ENCODE results near the gene LPP.

LPP gene

DNA sequence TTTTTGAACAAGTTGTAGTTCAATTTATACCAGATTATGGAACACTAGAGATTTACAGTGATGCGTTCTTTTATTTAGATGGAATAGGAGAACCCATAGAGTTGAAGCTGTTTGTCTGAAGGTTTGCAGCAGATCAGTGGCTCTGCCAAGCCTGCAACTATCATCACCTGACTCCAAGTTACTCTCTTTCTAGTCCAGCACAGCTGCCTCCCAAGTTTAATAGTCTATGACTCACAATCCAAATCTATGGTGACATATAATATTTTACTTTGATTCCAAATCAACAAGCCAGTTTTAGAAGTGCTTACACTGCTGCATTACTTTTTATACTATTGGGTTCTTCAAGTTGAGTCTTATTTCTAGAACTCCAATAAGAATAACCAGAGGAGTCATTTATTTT, 400.4 kb downstream of the LPP start:
- DNase-seq (ENCODE audit: insufficient read length, low spot score), result no peak
- no peak for FAIRE-seq
- TF ChIP-seq POLR2AphosphoS5 (IDR thresholded peaks at IDR 0.05; ENCODE audit: low read depth, low read length) (no peak), PAX5 (IDR thresholded peaks at IDR 0.05; ENCODE audit: insufficient read depth, low read length, severe bottlenecking) (no peak), POU2F2 (IDR thresholded peaks at IDR 0.05; ENCODE audit: low read depth, low read length) (no peak), TAF1 (IDR thresholded peaks at IDR 0.05; ENCODE audit: low read depth, low read length) (no peak), POLR2A (IDR thresholded peaks at IDR 0.05; ENCODE audit: low read depth, low read length) (no peak), SPI1 (IDR thresholded peaks at IDR 0.05; ENCODE audit: low read depth, low read length) (no peak)

GRCh38 chr3:188557235-188557634, 403.3 kb downstream of the LPP start:
- DNase-seq (ENCODE audit: insufficient read length, low spot score), result no peak
- no peak for FAIRE-seq
- TF ChIP-seq POU2F2 (IDR thresholded peaks at IDR 0.05; ENCODE audit: low read depth, low read length) (no peak), TAF1 (IDR thresholded peaks at IDR 0.05; ENCODE audit: low read depth, low read length) (no peak), SPI1 (IDR thresholded peaks at IDR 0.05; ENCODE audit: low read depth, low read length) (no peak), POLR2A (IDR thresholded peaks at IDR 0.05; ENCODE audit: low read depth, low read length) (no peak), PAX5 (IDR thresholded peaks at IDR 0.05; ENCODE audit: insufficient read depth, low read length, severe bottlenecking) (no peak), POLR2AphosphoS5 (IDR thresholded peaks at IDR 0.05; ENCODE audit: low read depth, low read length) (no peak)

GRCh38 chr3:188558343-188559071, 404.6 kb downstream of the LPP start:
- TF ChIP-seq SPI1 (IDR thresholded peaks at IDR 0.05; ENCODE audit: low read depth, low read length) (no peak), PAX5 (IDR thresholded peaks at IDR 0.05; ENCODE audit: insufficient read depth, low read length, severe bottlenecking) (no peak), POLR2AphosphoS5 (IDR thresholded peaks at IDR 0.05; ENCODE audit: low read depth, low read length) (no peak), POLR2A (IDR thresholded peaks at IDR 0.05; ENCODE audit: low read depth, low read length) (no peak), TAF1 (IDR thresholded peaks at IDR 0.05; ENCODE audit: low read depth, low read length) (no peak), POU2F2 (IDR thresholded peaks at IDR 0.05; ENCODE audit: low read depth, low read length) (no peak)
- DNase-seq (ENCODE audit: insufficient read length, low spot score), result no peak
- FAIRE-seq, result no peak

GRCh38 chr3:188559072-188559429, 405.1 kb downstream of the LPP start:
- DNase-seq (ENCODE audit: insufficient read length, low spot score) (no peak), FAIRE-seq (no peak)
- TF ChIP-seq SPI1 (IDR thresholded peaks at IDR 0.05; ENCODE audit: low read depth, low read length), result no peak
- TF ChIP-seq POU2F2 (IDR thresholded peaks at IDR 0.05; ENCODE audit: low read depth, low read length), result no peak
- TF ChIP-seq PAX5 (IDR thresholded peaks at IDR 0.05; ENCODE audit: insufficient read depth, low read length, severe bottlenecking), result no peak
- TF ChIP-seq POLR2AphosphoS5 (IDR thresholded peaks at IDR 0.05; ENCODE audit: low read depth, low read length), result no peak
- TF ChIP-seq POLR2A (IDR thresholded peaks at IDR 0.05; ENCODE audit: low read depth, low read length), result no peak
- TF ChIP-seq TAF1 (IDR thresholded peaks at IDR 0.05; ENCODE audit: low read depth, low read length), result no peak

DNA sequence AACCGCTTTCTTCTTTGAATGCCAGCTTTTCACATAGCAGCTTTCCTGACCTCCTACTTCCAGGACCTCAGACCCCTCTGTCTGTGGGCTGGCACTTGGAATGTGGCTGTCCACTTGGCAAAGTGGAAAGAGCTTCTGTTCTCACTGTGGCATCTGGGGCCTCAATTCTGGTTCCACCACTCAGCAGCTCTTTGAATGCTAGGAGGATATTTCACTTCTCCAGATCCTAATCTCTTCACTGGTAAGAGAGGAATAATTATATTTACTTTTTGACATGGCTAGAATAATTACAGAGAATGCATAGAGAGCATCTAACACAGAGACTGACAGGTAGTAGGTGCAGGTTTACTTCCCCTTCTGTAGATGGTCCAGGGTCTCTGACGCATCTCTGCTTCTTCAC, 405.9 kb downstream of the LPP start:
- TF ChIP-seq TAF1 (IDR thresholded peaks at IDR 0.05; ENCODE audit: low read depth, low read length) (no peak), PAX5 (IDR thresholded peaks at IDR 0.05; ENCODE audit: insufficient read depth, low read length, severe bottlenecking) (no peak), POLR2AphosphoS5 (IDR thresholded peaks at IDR 0.05; ENCODE audit: low read depth, low read length) (no peak), POU2F2 (IDR thresholded peaks at IDR 0.05; ENCODE audit: low read depth, low read length) (no peak), SPI1 (IDR thresholded peaks at IDR 0.05; ENCODE audit: low read depth, low read length) (no peak), POLR2A (IDR thresholded peaks at IDR 0.05; ENCODE audit: low read depth, low read length) (no peak)
- FAIRE-seq (no peak), DNase-seq (ENCODE audit: insufficient read length, low spot score) (no peak)

GRCh38 chr3:188562144-188562543, 408.2 kb downstream of the LPP start:
- no peak for FAIRE-seq
- no peak for DNase-seq (ENCODE audit: insufficient read length, low spot score)
- no peak for TF ChIP-seq SPI1 (IDR thresholded peaks at IDR 0.05; ENCODE audit: low read depth, low read length)
- TF ChIP-seq POLR2AphosphoS5 (IDR thresholded peaks at IDR 0.05; ENCODE audit: low read depth, low read length), result no peak
- TF ChIP-seq POLR2A (IDR thresholded peaks at IDR 0.05; ENCODE audit: low read depth, low read length), result no peak
- TF ChIP-seq PAX5 (IDR thresholded peaks at IDR 0.05; ENCODE audit: insufficient read depth, low read length, severe bottlenecking), result no peak
- no peak for TF ChIP-seq TAF1 (IDR thresholded peaks at IDR 0.05; ENCODE audit: low read depth, low read length)
- TF ChIP-seq POU2F2 (IDR thresholded peaks at IDR 0.05; ENCODE audit: low read depth, low read length), result no peak

GRCh38 chr3:188567478-188568195, 413.7 kb downstream of the LPP start:
- no peak for TF ChIP-seq PAX5 (IDR thresholded peaks at IDR 0.05; ENCODE audit: insufficient read depth, low read length, severe bottlenecking)
- TF ChIP-seq SPI1 (IDR thresholded peaks at IDR 0.05; ENCODE audit: low read depth, low read length), result no peak
- no peak for TF ChIP-seq TAF1 (IDR thresholded peaks at IDR 0.05; ENCODE audit: low read depth, low read length)
- no peak for TF ChIP-seq POU2F2 (IDR thresholded peaks at IDR 0.05; ENCODE audit: low read depth, low read length)
- no peak for TF ChIP-seq POLR2AphosphoS5 (IDR thresholded peaks at IDR 0.05; ENCODE audit: low read depth, low read length)
- TF ChIP-seq POLR2A (IDR thresholded peaks at IDR 0.05; ENCODE audit: low read depth, low read length), result no peak
- DNase-seq (ENCODE audit: insufficient read length, low spot score) (no peak), FAIRE-seq (no peak)

DNA sequence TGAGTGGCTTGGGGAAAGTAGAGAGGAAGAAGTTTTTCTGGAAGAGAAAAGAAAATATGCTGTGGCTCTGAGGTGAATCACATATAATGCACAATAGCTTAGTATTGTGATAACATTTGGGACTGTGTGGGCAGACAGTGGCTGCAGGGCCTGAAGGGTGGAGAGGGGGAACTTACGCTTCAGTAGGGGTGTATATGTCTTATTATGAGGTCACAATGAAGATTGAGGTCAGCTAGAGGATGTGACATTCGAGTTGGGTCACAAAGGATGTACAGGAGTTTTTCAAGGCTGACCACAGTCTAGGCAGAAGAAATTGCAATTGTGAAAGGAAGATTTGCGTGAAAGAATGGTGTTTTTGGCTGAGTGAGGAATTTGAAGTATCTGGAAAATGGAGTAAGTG, 414.8 kb downstream of the LPP start:
- no peak for DNase-seq (ENCODE audit: insufficient read length, low spot score)
- no peak for TF ChIP-seq SPI1 (IDR thresholded peaks at IDR 0.05; ENCODE audit: low read depth, low read length)
- TF ChIP-seq POU2F2 (IDR thresholded peaks at IDR 0.05; ENCODE audit: low read depth, low read length), result no peak
- TF ChIP-seq TAF1 (IDR thresholded peaks at IDR 0.05; ENCODE audit: low read depth, low read length), result no peak
- TF ChIP-seq POLR2A (IDR thresholded peaks at IDR 0.05; ENCODE audit: low read depth, low read length), result no peak
- TF ChIP-seq POLR2AphosphoS5 (IDR thresholded peaks at IDR 0.05; ENCODE audit: low read depth, low read length), result no peak
- no peak for TF ChIP-seq PAX5 (IDR thresholded peaks at IDR 0.05; ENCODE audit: insufficient read depth, low read length, severe bottlenecking)
- FAIRE-seq, result no peak

DNA sequence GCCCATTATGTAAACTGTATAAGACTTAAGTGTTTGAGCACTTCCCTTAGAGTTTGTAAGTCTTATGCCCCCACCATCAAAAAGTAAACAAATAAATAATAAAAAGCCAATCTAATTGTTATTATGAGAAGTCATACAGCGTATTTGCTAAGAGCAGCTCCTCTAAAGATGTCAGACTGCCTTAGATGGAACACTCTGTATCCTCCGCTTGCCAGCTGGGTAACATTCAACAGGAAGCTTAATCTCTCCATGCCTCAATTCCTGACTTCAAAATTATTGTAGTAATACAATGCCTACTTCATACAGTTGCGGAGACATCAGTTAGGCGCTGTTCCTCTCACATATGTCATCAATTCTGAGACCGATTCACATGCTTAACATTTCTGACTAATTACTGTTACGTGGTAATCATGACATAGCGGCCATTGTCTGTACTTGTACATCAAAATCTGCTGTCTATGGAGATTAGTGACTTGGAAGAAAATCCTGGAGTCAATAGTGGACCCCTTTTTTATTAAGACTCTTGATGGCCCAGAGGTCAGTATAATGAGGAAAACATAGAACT, 417.7 kb downstream of the LPP start:
- DNase-seq (ENCODE audit: insufficient read length, low spot score), result no peak
- FAIRE-seq, result no peak
- TF ChIP-seq SPI1 (IDR thresholded peaks at IDR 0.05; ENCODE audit: low read depth, low read length) (no peak), PAX5 (IDR thresholded peaks at IDR 0.05; ENCODE audit: insufficient read depth, low read length, severe bottlenecking) (no peak), POLR2A (IDR thresholded peaks at IDR 0.05; ENCODE audit: low read depth, low read length) (no peak), TAF1 (IDR thresholded peaks at IDR 0.05; ENCODE audit: low read depth, low read length) (no peak), POU2F2 (IDR thresholded peaks at IDR 0.05; ENCODE audit: low read depth, low read length) (no peak), POLR2AphosphoS5 (IDR thresholded peaks at IDR 0.05; ENCODE audit: low read depth, low read length) (no peak)

Data from GM12891 (cell line).